PC-9 (cell line): ENCODE results near the gene ITSN1. TPM values are rescaled to one million over a fixed set of nuclear protein-coding genes. Genes with fewer than 3 reads are reported as not detected.

Experiments used
- BruUV-seq: library from RNA; stranded (reverse); fragments of 400-500 nt; replicated peaks from 2 replicates; lab custom pipeline; 2021; lab: Mats Ljungman, UMichigan
- CTCF ChIA-PET: fragments of 300-600 bp; sonication (Branson Sonifier 250); formaldehyde crosslinking; loops from one replicate; lab custom pipeline; 2022; ENCODE audit warnings: antibody characterized with exemption; lab: Charles Lee
- POLR2A ChIA-PET: fragments of 300-600 bp; sonication (Branson Sonifier 250); formaldehyde crosslinking; loops from one replicate; lab custom pipeline; 2022; ENCODE audit warnings: antibody characterized with exemption; ENCODE audit not compliant: unreplicated experiment; lab: Charles Lee
- DNase-seq, 2 experiments: peaks; one replicate each; pipeline versions ENCODE4 v3.0.0 to v3.0.0-alpha.2; 2015 to 2022; ENCODE audit warnings: mixed read lengths in 1 of 2
- H2AFZ ChIP-seq: fragments of 200-600 bp; sonication (generic); 2 replicates; pipeline ENCODE4 v1.8.1; 2017; ENCODE audit warnings: antibody characterized with exemption
- H3F3A ChIP-seq: fragments of 200-600 bp; sonication (generic); 2 replicates; pipeline ENCODE4 v1.8.1; 2017; ENCODE audit warnings: antibody characterized with exemption, mild to moderate bottlenecking, low read depth; ENCODE audit not compliant: insufficient read depth
- H3K27ac ChIP-seq: fragments of 200-600 bp; sonication (generic); 2 replicates; pipeline ENCODE4 v1.6.1; 2016; ENCODE audit warnings: mixed run types
- H3K27me3 ChIP-seq: fragments of 200-600 bp; sonication (generic); 2 replicates; pipeline ENCODE4 v1.6.1; 2016; ENCODE audit warnings: low read depth, mixed run types; ENCODE audit not compliant: insufficient read depth
- H3K36me3 ChIP-seq: fragments of 200-600 bp; sonication (generic); 2 replicates; pipeline ENCODE4 v1.6.1; 2016; ENCODE audit warnings: low read depth, mixed run types
- H3K4me1 ChIP-seq: fragments of 200-600 bp; sonication (generic); replicated peaks from 2 replicates; pipeline ENCODE4 v1.6.1; 2016; ENCODE audit warnings: mixed run types; ENCODE audit not compliant: insufficient read depth
- H3K4me2 ChIP-seq: fragments of 200-600 bp; sonication (generic); 2 replicates; pipeline ENCODE4 v1.6.1; 2017; ENCODE audit warnings: mixed run types
- H3K4me3 ChIP-seq: fragments of 200-600 bp; sonication (generic); 2 replicates; pipeline ENCODE4 v1.6.1; 2016; ENCODE audit warnings: mixed run types
- H3K79me2 ChIP-seq: fragments of 200-600 bp; sonication (generic); 2 replicates; pipeline ENCODE4 v1.6.1; 2017; ENCODE audit warnings: low read depth, mixed run types
- H3K9me2 ChIP-seq: fragments of 200-600 bp; sonication (generic); 2 replicates; pipeline ENCODE4 v1.8.1; 2017; ENCODE audit warnings: mild to moderate bottlenecking; ENCODE audit not compliant: insufficient read depth
- H3K9me3 ChIP-seq: fragments of 200-600 bp; sonication (generic); 2 replicates; pipeline ENCODE4 v1.8.1; 2016; ENCODE audit warnings: low read depth; ENCODE audit not compliant: insufficient read depth
- H4K20me1 ChIP-seq: fragments of 200-600 bp; sonication (generic); 2 replicates; pipeline ENCODE4 v1.8.1; 2017; ENCODE audit not compliant: insufficient read depth
- CTCF ChIP-seq: fragments of 200-600 bp; sonication (generic); conservative IDR thresholded peaks from 2 replicates; pipeline ENCODE4 v1.6.1; 2017; ENCODE audit warnings: mixed run types, antibody characterized with exemption, mild to moderate bottlenecking, moderate library complexity
- EZH2 ChIP-seq: fragments of 200-600 bp; sonication (generic); IDR thresholded peaks from 2 replicates; pipeline ENCODE4 v1.8.0; 2017; ENCODE audit warnings: antibody characterized with exemption, low read depth
- intact Hi-C: fragments of 100-400 bp; cut with micrococcal nuclease; formaldehyde crosslinking; loops from one replicate; pipeline ENCODE4 v1.10.0; 2022; ENCODE audit not compliant: unreplicated experiment
- total RNA-seq: library from RNA; stranded (reverse); gene quantifications from 2 replicates; pipeline ENCODE4 v1.2.3, GENCODE V29; 2021

The ITSN1 gene
- total RNA-seq, 1 experiment from 2014 or later: 46.3 TPM

GRCh38 chr21:33770542-33770941 is 128.2 kb downstream of the ITSN1 start:
- Histone ChIP-seq H4K20me1 (no peaks in the 10 kb centered on the region), H3K27me3 (no peaks in the 10 kb centered on the region), H3K9me2 (no peaks in the 10 kb centered on the region), H2AFZ (no peak overlapping the region), H3K79me2 (no peaks in the 10 kb centered on the region), H3K4me1 (no peaks in the 10 kb centered on the region), H3K4me3 (no peak overlapping the region), H3F3A (no peaks in the 10 kb centered on the region), H3K9me3 (no peaks in the 10 kb centered on the region), H3K36me3 (no peaks in the 10 kb centered on the region), H3K4me2 (no peak overlapping the region), H3K27ac (no peak overlapping the region)
- intact Hi-C loops: no loop called here
- DNase-seq: no peak
- no TSS peak for BruUV-seq
- ChIA-PET POLR2A (no interaction called here), CTCF (no interaction called here)
- TF ChIP-seq EZH2: no peak
- TF ChIP-seq CTCF: no peak

GRCh38 chr21:33771976-33772375 is 129.7 kb downstream of the ITSN1 start:
- no TSS peak for BruUV-seq
- Histone ChIP-seq H2AFZ (no peak overlapping the region), H3K4me1 (no peaks in the 10 kb centered on the region), H3K79me2 (no peaks in the 10 kb centered on the region), H3F3A (no peaks in the 10 kb centered on the region), H3K36me3 (no peaks in the 10 kb centered on the region), H3K9me2 (no peaks in the 10 kb centered on the region), H4K20me1 (no peaks in the 10 kb centered on the region), H3K4me2 (no peak overlapping the region), H3K9me3 (no peaks in the 10 kb centered on the region), H3K27ac (no peak overlapping the region), H3K4me3 (no peak overlapping the region), H3K27me3 (no peaks in the 10 kb centered on the region)
- ChIA-PET CTCF (no interaction called here), POLR2A (no interaction called here)
- TF ChIP-seq EZH2 (no peak), CTCF (no peak)
- intact Hi-C loops: no loop called here
- DNase-seq: no peak

- Histone ChIP-seq H3K79me2 (no peaks in the 10 kb centered on the region), H3K4me3 (no peak overlapping the region), H3K9me2 (no peaks in the 10 kb centered on the region), H4K20me1 (no peaks in the 10 kb centered on the region), H3K27me3 (no peaks in the 10 kb centered on the region), H2AFZ (no peak overlapping the region), H3K36me3 (no peaks in the 10 kb centered on the region), H3K27ac (no peak overlapping the region), H3K9me3 (no peaks in the 10 kb centered on the region), H3K4me2 (no peak overlapping the region), H3F3A (no peaks in the 10 kb centered on the region), H3K4me1 (no peaks in the 10 kb centered on the region)
- TF ChIP-seq EZH2 (no peak), CTCF (no peak)
- intact Hi-C loops: no loop called here
- ChIA-PET POLR2A (no interaction called here), CTCF (no interaction called here)
- no peak for DNase-seq
- BruUV-seq: no TSS peak
These were observed 132.2 kb downstream of the ITSN1 start for GRCh38 chr21:33774551-33774950.
